Spinal cord (tissue), 10 donors: ENCODE measurements around the gene SMARCB1. TPM values are rescaled to one million over a fixed set of nuclear protein-coding genes. Genes with fewer than 3 reads are reported as not detected.

Source experiments
- DNase-seq, 6 donors: peaks; one replicate each; pipeline versions ENCODE4 v3.0.0 to v3.0.0-alpha.2; 2013 to 2015; ENCODE audit warnings: low spot score in 6 of 6, low read depth in 4 of 6
- H3K27ac ChIP-seq: one replicate; pipeline ENCODE4 v1.5.1; 2013; ENCODE audit warnings: low read depth, low read length, control low read depth
- H3K27me3 ChIP-seq: one replicate; pipeline ENCODE4 v1.6.1; 2013; ENCODE audit warnings: low read length; ENCODE audit not compliant: control insufficient read depth, insufficient read depth
- H3K36me3 ChIP-seq: one replicate; pipeline ENCODE4 v1.6.1; 2013; ENCODE audit warnings: low read length; ENCODE audit not compliant: control insufficient read depth, insufficient read depth
- H3K4me1 ChIP-seq: one replicate; pipeline ENCODE4 v1.6.1; 2013; ENCODE audit warnings: low read length; ENCODE audit not compliant: control insufficient read depth, insufficient read depth
- H3K4me3 ChIP-seq: one replicate; pipeline ENCODE4 v1.5.1; 2013; ENCODE audit warnings: low read depth, low read length, control low read depth
- H3K9me3 ChIP-seq: one replicate; pipeline ENCODE4 v1.6.1; 2013; ENCODE audit warnings: low read length; ENCODE audit not compliant: control insufficient read depth, insufficient read depth
- WGBS: methylation state at CpG from one replicate; pipeline ENCODE4 v1.1.5; 2013; ENCODE audit warnings: missing lambda C conversion rate; ENCODE audit not compliant: insufficient coverage; 5-methylcytosine and 5-hydroxymethylcytosine counted together
- polyA plus RNA-seq, 2 donors: library from polyadenylated mRNA; unstranded; fragments of 120-200 nt; gene quantifications; one replicate each; pipeline ENCODE4 v1.2.1, GENCODE V29; 2013; ENCODE audit not compliant: insufficient read length in 2 of 2
- total RNA-seq, 2 donors: library from RNA; depleted of rRNA in 1 of 2; stranded (reverse); fragments of 120-200 nt in 1 of 2; fragments of >200 nt in 1 of 2; gene quantifications; one replicate each; pipeline versions ENCODE4 v1.2.3 to v1.2.4, GENCODE V29; 2013 to 2014
- donor health status: healthy.

The SMARCB1 gene
- total and polyA plus RNA-seq, 4 donors = 29.5 to 186 (median 132) TPM

DNA sequence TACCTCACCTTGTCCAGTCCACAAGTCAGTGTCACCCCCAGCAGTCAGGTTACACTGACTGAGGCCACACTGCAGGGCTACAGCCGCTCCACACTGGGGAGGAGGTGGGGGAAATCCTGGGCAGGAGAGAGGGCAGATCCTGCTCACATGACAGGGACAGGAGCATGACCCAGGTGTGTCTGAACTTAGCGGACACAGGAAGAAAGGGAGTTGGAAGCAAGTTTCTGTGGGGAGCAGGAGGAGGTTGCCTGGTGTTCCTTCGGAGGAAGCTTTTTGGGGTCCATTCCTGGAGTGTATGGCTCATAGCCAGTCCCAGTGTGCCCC is 8.2 kb upstream of the SMARCB1 start:
- Histone ChIP-seq H3K36me3 (peaks cover 30% of the 10 kb centered on the region), H3K4me1 (peaks cover 39% of the 10 kb centered on the region), H3K9me3 (no peaks in the 10 kb centered on the region), H3K27me3 (no peaks in the 10 kb centered on the region), H3K27ac (no peak overlapping the region), H3K4me3 (no peak overlapping the region)
- 85% methylated on average over 2 of the region's 3 CpGs for WGBS
- DNase-seq = no peak

DNA sequence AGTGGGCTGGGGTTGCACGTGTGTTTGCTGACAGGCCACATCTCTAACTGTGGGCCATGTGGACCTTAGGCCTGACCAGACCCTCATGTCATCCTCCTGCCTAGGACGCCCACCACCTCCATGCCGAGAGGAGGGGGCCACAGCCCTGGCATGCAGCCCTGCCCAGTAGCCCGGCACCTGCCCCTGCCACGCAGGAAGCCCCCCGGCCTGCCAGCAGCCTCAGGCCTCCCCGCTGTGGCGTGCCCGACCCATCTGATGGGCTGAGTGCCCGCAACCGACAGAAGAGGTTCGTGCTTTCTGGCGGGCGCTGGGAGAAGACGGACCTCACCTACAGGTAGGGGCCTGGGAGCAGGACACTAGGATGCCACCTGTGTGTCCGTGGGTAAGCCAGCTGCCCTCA is 7.7 kb upstream of the SMARCB1 start:
- 91% methylated on average over 16 of the region's 16 CpGs for WGBS

DNA sequence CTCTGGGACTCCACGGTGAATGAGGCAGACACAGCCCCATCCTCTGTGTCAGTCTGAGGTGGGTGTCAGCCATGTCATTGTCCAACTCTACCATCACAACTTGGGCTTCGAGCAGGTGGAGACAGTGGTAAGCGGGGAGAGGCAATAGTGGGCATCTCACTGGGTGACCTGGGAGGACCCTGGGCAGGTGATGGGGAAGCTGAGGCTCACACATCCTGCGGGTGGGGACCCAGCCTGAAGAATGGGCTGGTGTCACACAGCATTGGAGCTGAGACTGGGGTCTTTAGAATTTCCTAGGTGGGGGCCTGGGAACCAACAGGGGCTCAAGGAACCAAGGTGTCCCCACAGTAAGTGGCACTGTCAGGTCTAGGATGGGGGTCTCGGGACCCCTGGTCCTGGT is 7.0 kb upstream of the SMARCB1 start:
- Histone ChIP-seq H3K9me3 (no peaks in the 10 kb centered on the region), H3K27me3 (no peaks in the 10 kb centered on the region)
- 91% methylated on average over 5 of the region's 5 CpGs for WGBS

More for the DNA sequence above, 7.7 kb upstream of the SMARCB1 start:
- Histone ChIP-seq H3K4me1 (peaks cover 35% of the 10 kb centered on the region), H3K27me3 (no peaks in the 10 kb centered on the region), H3K27ac (no peak overlapping the region), H3K4me3 (no peak overlapping the region), H3K9me3 (no peaks in the 10 kb centered on the region), H3K36me3 (peaks cover 33% of the 10 kb centered on the region)
- no peak for DNase-seq

DNA sequence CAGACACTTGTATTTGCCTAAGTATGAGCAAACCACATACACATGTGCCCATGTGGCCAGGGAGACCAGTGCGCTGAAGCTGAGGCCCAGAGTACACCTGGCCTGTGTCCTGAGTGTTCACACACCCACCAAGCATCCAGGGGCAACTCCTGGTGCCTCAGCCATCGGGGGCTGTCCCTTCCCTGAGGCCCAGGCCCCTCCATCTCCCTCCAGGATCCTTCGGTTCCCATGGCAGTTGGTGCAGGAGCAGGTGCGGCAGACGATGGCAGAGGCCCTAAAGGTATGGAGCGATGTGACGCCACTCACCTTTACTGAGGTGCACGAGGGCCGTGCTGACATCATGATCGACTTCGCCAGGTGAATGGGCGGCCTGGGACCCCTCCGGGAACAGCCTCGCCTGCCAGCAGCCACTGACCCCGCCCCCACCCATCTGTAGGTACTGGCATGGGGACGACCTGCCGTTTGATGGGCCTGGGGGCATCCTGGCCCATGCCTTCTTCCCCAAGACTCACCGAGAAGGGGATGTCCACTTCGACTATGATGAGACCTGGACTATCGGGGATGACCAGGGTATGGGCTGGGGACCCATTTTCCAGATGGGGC is 6.5 kb upstream of the SMARCB1 start:
- no peak for DNase-seq
- Histone ChIP-seq H3K4me3 (no peak overlapping the region), H3K27ac (no peak overlapping the region), H3K9me3 (no peaks in the 10 kb centered on the region), H3K4me1 (peaks cover 23% of the 10 kb centered on the region), H3K36me3 (peaks cover 33% of the 10 kb centered on the region), H3K27me3 (no peaks in the 10 kb centered on the region)
- 90% methylated on average over 20 of the region's 20 CpGs for WGBS

More for the DNA sequence above, 7.0 kb upstream of the SMARCB1 start:
- peaks cover 28% of the 10 kb centered on the region for H3K4me1 ChIP-seq
- no peak overlapping the region for H3K27ac ChIP-seq
- peaks cover 33% of the 10 kb centered on the region for H3K36me3 ChIP-seq
- DNase-seq = no peak
- no peak overlapping the region for H3K4me3 ChIP-seq

DNA sequence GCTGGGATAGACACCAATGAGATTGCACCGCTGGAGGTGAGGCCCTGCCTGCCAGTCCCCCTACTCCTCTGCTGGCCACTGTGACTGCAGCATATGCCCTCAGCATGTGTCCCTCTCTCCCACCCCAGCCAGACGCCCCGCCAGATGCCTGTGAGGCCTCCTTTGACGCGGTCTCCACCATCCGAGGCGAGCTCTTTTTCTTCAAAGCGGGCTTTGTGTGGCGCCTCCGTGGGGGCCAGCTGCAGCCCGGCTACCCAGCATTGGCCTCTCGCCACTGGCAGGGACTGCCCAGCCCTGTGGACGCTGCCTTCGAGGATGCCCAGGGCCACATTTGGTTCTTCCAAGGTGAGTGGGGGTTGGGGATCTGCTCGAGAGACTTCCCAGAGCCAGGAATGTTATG is 5.7 kb upstream of the SMARCB1 start:
- 31% methylated on average over 15 of the region's 15 CpGs for WGBS
- no peak overlapping the region for H3K27ac ChIP-seq
- peaks cover 28% of the 10 kb centered on the region for H3K4me1 ChIP-seq
- no peak overlapping the region for H3K4me3 ChIP-seq
- peak in 1 of 6 donors; percentile 72 for DNase-seq
- H3K27me3 ChIP-seq = no peaks in the 10 kb centered on the region
- no peaks in the 10 kb centered on the region for H3K9me3 ChIP-seq
- H3K36me3 ChIP-seq = peaks cover 33% of the 10 kb centered on the region

DNA sequence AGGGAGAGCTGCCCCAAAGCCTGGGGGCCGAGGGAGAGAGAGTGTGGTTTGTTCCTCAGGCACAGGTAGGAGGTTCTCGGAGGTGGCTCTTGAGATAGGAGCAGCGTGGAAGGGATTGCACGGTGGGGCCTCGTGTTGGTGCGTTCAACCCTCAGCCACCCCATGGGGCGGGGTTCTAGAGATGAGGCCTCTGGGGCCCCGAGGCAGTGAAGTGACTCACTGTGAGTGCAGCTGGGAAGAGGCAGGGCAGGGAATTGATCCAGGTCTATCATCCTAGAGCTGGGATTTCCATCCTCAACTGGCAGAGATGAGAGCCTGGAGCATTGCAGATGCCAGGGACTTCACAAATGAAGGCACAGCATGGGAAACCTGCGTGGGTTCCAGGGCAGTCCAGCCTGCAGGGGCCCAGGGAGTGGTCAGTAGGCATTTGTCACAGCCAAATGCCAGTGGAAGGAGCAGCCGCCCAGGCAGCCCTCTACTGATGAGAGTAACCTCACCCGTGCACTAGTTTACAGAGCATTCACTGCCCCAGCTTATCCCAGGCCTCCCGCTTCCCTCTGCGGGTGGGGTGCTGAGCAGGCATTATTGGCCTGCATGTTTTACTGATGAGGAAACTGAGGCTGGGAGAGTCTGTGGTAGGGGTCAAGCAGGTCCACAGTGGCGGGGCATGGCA is 5.1 kb upstream of the SMARCB1 start:
- 77% methylated on average over 10 of the region's 14 CpGs for WGBS
- Histone ChIP-seq H3K27ac (no peak overlapping the region), H3K36me3 (peaks cover 33% of the 10 kb centered on the region), H3K27me3 (no peaks in the 10 kb centered on the region), H3K9me3 (no peaks in the 10 kb centered on the region), H3K4me1 (peaks cover 34% of the 10 kb centered on the region), H3K4me3 (no peak overlapping the region)
- DNase-seq = no peak

DNA sequence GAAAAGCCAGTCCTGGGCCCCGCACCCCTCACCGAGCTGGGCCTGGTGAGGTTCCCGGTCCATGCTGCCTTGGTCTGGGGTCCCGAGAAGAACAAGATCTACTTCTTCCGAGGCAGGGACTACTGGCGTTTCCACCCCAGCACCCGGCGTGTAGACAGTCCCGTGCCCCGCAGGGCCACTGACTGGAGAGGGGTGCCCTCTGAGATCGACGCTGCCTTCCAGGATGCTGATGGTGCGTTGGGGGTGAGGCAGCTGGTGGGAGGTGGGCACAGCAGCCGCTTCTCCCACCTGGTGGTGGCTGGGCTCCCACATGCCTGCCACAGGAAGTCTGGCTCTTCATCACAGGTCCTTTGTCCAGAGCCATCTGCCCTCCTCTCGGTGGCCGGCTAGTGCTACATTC is 4.5 kb upstream of the SMARCB1 start:
- peaks cover 35% of the 10 kb centered on the region for H3K4me1 ChIP-seq
- WGBS = 89% methylated on average over 16 of the region's 16 CpGs

DNA sequence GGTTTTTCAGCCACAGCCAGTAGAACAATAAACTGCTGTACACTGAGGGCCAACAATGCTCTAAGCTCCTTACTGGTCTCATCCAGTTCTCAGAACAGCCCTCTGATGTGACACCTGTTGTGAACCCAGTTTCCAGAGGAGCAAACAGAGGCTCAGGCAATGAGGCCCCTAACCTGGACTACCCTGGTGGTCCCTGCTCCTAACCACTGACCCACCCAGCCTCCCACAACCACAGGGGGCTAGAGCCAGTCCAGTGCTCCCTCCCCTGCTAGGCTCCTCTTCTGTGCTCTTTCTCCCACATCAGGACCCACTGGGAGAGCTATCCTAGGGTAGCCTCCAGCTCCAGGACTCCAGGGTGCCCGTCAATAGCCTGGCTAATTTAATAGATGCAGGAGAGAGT is 4.1 kb upstream of the SMARCB1 start:
- peaks cover 35% of the 10 kb centered on the region for H3K4me1 ChIP-seq
- peaks cover 33% of the 10 kb centered on the region for H3K36me3 ChIP-seq
- H3K27me3 ChIP-seq = no peaks in the 10 kb centered on the region
- H3K9me3 ChIP-seq = no peaks in the 10 kb centered on the region
- H3K27ac ChIP-seq = no peak overlapping the region
- WGBS = 85% methylated on average over 1 of the region's 1 CpG
- no peak for DNase-seq
- H3K4me3 ChIP-seq = no peak overlapping the region

More for the DNA sequence above, 4.5 kb upstream of the SMARCB1 start:
- DNase-seq = no peak
- Histone ChIP-seq H3K4me3 (no peak overlapping the region), H3K9me3 (no peaks in the 10 kb centered on the region), H3K27ac (no peak overlapping the region), H3K27me3 (no peaks in the 10 kb centered on the region), H3K36me3 (peaks cover 33% of the 10 kb centered on the region)

DNA sequence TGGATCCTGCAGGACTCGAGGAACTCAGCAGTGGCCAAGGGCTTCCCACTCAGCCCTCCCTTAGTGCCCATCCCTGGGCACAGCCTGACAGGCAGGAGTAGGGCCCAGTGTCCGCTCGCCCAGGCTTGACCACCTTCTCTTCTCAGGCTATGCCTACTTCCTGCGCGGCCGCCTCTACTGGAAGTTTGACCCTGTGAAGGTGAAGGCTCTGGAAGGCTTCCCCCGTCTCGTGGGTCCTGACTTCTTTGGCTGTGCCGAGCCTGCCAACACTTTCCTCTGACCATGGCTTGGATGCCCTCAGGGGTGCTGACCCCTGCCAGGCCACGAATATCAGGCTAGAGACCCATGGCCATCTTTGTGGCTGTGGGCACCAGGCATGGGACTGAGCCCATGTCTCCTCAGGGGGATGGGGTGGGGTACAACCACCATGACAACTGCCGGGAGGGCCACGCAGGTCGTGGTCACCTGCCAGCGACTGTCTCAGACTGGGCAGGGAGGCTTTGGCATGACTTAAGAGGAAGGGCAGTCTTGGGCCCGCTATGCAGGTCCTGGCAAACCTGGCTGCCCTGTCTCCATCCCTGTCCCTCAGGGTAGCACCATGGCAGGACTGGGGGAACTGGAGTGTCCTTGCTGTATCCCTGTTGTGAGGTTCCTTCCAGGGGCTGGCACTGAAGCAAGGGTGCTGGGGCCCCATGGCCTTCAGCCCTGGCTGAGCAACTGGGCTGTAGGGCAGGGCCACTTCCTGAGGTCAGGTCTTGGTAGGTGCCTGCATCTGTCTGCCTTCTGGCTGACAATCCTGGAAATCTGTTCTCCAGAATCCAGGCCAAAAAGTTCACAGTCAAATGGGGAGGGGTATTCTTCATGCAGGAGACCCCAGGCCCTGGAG is 3.3 kb upstream of the SMARCB1 start:
- no peak for DNase-seq
- Histone ChIP-seq H3K36me3 (peaks cover 33% of the 10 kb centered on the region), H3K4me3 (no peak overlapping the region), H3K4me1 (peaks cover 42% of the 10 kb centered on the region), H3K27me3 (no peaks in the 10 kb centered on the region), H3K9me3 (no peaks in the 10 kb centered on the region), H3K27ac (no peak overlapping the region)
- WGBS = 88% methylated on average over 15 of the region's 15 CpGs
